CD4-positive, alpha-beta T cell treated with Interleukin-6 at 100 ng/mL for 8 hours (primary cell): ENCODE results near the gene FHL1.

Experiments used
- DNase-seq: peaks from one replicate; pipeline ENCODE4 v3.0.0-alpha.2; 2020; ENCODE audit warnings: mixed read lengths, low spot score

The FHL1 gene

DNA sequence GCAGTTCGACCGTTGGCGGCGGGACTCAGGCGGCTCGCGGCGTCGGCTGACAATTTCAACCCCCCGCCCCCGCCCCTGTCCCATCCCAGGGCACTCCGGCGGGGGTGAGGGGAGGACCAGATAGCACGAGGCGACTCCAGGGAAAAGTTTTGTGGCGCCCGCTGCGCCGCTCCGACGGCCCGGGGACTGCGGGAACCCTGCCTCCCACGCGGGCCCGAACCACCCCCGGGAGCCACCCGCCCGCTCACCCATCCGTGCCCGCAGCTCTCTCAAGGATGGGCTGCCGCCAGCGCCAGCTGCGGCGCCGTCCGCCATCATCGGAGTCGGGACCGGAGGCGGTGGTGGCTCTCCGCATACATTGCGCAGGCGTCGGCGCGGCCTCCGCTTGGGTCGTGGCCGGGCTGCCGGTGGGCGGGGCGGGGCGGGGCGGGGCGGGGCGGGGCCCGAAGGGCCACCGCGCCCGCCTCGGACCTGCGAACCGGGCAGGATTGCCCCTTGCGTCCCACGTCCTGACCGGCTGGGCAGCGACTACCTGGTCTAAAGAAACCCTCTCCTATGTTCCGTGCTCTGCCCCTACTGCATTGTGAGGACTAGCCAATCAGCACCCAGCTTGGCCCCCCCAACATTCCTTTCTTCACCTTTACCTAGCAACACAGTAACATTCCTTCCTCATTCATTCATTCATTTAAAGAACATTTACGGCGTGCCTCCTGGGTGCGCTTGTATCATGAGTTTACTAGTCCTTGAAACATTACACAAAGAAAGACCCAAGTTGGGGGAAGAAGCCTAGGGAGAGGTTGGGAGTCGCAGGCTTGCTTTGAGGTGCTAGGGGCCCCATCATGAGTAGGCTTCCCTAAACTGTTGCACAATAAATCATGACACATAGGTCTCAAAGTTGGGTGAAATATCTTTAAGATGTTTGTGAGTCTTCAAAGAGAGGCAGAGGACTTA lies 104.0 kb downstream of the FHL1 start, which contains the start of gene MAP7D3:
Gene MAP7D3, minus strand, starts transcription at position 360 of the 951 bp plus-strand sequence. Its CDS starts 42 bp downstream, at position 318.
- peak; percentile 62 for DNase-seq

- no peak for DNase-seq
These were observed 108.2 kb downstream of the FHL1 start for GRCh38 chrX:136255541-136255940.

GRCh38 chrX:136256026-136256425 lies 108.7 kb downstream of the FHL1 start:
- DNase-seq, result no peak

DNA sequence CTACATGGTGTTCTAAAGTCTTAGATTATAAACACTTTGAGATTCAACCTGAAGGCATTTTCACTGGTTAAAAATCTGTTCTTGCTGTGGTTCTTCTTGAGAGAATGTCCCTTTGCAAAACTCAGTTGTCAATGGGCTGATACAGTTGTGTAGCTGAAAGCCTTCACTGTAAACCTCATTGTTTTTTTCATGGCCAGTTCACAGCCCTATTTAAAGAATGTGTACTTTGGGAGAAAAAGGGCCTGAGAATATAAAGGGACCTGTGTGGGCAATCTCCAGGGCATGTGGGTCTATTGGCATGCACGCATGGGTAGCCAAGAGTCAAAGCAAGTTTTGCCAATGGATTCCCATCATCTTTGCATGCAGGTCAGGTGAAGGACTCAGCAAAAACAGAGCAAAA lies 111.6 kb downstream of the FHL1 start:
- DNase-seq, result no peak

- DNase-seq, result peak; percentile 10
These were observed 112.2 kb downstream of the FHL1 start for GRCh38 chrX:136259543-136259942.

- DNase-seq, result no peak
These were observed 113.4 kb downstream of the FHL1 start for GRCh38 chrX:136260776-136261175.
